ENCODE measurements around the gene TIMM50.

Gene TIMM50

GRCh38 chr19:39533003-39533512 is 52.4 kb downstream of the TIMM50 start:
- no peak for DNase-seq (ENCODE audit: low read depth in 2 of 2)

GRCh38 chr19:39533791-39534190 is 53.2 kb downstream of the TIMM50 start:
- no peak for DNase-seq (ENCODE audit: low read depth in 2 of 2)

DNA sequence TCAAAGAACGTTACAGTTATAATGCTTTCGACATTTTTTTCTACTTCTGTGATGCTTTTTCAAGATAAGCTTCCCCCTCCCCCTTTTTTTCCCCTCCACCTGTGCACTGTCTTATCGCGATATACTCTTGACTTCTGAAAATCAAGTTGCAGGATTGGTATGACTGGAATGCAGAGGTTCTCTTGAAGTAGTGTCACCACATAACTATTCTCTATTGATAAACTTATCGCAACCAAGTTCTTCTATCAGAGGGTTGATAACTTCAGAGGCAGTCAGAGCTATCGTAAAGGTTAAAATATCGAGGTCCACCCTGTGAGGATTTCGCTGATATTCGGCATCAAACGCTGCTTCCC is 58.5 kb downstream of the TIMM50 start:
- DNase-seq (ENCODE audit: low read depth in 2 of 2), result no peak

DNA sequence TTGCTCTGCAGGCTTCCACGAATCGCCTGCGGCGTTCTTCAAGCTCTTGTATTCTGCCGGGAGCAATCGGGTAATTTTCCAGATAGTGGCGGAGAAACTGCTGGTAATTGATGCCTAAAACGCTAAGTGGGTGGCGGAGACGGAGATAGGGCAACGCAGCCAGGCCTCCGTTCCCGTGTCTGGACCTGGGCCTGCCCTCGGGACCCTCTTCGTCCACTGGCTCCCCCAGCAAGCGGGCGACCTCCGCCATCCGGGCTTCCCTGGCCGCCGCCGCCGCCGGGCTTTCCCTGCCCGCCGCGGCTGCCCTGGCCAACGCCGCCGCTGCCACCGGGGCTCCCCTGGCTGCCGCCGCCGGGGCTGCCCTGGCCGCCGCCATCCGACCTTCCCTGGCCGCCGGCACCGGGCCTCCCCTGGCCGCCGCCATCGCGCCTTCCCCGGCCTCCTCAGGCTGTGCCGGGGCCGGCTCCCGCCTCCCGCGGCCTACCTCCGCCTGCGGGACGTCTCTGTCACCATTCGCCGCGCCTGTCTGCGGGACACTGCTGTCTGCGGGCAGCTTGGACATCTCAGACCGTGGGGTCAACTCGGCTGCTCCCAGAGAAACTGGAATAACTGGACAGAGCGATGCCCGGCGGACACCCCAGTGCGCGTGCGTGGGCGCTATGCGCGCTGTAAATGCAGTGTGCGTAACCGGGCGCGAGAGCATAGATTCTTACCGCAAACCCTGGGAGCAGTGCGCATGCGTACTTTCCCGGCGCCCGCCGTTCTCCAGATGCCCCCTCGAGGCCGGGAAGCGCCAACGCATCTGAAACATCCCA is 59.1 kb downstream of the TIMM50 start, which contains the start of gene EID2:
Gene EID2 (minus strand): TSS at position 644 of the 815 bp plus-strand sequence. CDS start 82 bp downstream, at position 562.
- DNase-seq (ENCODE audit: low read depth in 2 of 2), result peak; percentile 89 to 93

DNA sequence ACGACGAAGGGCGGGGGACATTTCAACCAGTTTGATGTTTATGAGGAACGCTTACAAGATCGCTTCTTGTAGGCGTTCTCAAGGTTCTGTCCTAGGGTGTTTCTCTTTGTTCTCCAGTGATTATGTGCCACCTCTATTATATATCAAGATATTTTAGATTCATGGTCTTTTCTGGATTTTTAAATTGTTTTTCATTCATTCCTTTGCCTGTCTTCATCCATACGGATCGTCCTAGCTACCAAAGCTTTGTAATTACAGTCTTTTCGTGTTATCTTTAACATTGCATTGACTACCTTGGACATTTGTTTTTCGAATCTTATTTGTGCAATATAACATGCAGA is 59.7 kb downstream of the TIMM50 start:
- no peak for DNase-seq (ENCODE audit: low read depth in 2 of 2)

All from stimulated activated CD8-positive, alpha-beta memory T cell treated with anti-CD3 and anti-CD28 coated beads, Interleukin-2, amount 100 ng/mL, for 1 hour (primary cell).